Left kidney (tissue), 1 donor: ENCODE data around the gene PPIL3. TPM values are rescaled to one million over a fixed set of nuclear protein-coding genes. Genes with fewer than 3 reads are reported as not detected.

Experiments
- polyA plus RNA-seq: library from polyadenylated mRNA; unstranded; fragments of 120-200 nt; gene quantifications from one replicate; pipeline ENCODE4 v1.2.1, GENCODE V29; 2013; ENCODE audit not compliant: insufficient read length

The PPIL3 gene
- polyA plus RNA-seq, 1 donor: 91.3 TPM

Other genes starting within 250 kb of the PPIL3 start
- gene BZW1, start 77.2 kb downstream of the PPIL3 start, polyA plus RNA-seq: 282 TPM
- gene CLK1, start 24.4 kb downstream of the PPIL3 start, polyA plus RNA-seq: 335 TPM
- gene NIF3L1, start 294 bp upstream of the PPIL3 start, polyA plus RNA-seq: 53.4 TPM
- 46.0 TPM for gene ORC2, start 74.6 kb upstream of the PPIL3 start, polyA plus RNA-seq
- gene HYCC2, start 182.6 kb upstream of the PPIL3 start, polyA plus RNA-seq: 21.1 TPM
- gene NDUFB3, start 182.9 kb upstream of the PPIL3 start, polyA plus RNA-seq: 108 TPM
- 86.4 TPM for gene CFLAR, start 227.1 kb upstream of the PPIL3 start, polyA plus RNA-seq